MM.1S (cell line): ENCODE data around the gene RCBTB2.

Source experiments
- DNase-seq: peaks from one replicate; pipeline ENCODE4 v3.0.0-alpha.2; 2015
- H2AFZ ChIP-seq: fragments of 300-600 bp; sonication (generic); 2 replicates; pipeline ENCODE4 v1.6.0; 2016; ENCODE audit warnings: antibody characterized with exemption, low read length
- H3F3A ChIP-seq: fragments of 300-600 bp; sonication (generic); 2 replicates; pipeline ENCODE4 v1.6.1; 2016; ENCODE audit warnings: mild to moderate bottlenecking, antibody characterized with exemption, low read length, moderate library complexity, mixed read lengths; ENCODE audit not compliant: insufficient read depth
- H3K27ac ChIP-seq: fragments of 300-600 bp; sonication (generic); 2 replicates; pipeline ENCODE4 v1.5.1; 2016; ENCODE audit warnings: mild to moderate bottlenecking, low read length
- H3K27me3 ChIP-seq: fragments of 300-600 bp; sonication (generic); replicated peaks from 2 replicates; pipeline ENCODE4 v1.6.0; 2016; ENCODE audit warnings: low read length; ENCODE audit not compliant: insufficient read depth
- H3K36me3 ChIP-seq: fragments of 300-600 bp; sonication (generic); replicated peaks from 2 replicates; pipeline ENCODE4 v1.6.1; 2016; ENCODE audit warnings: mild to moderate bottlenecking, low read length, mixed read lengths; ENCODE audit not compliant: insufficient read depth
- H3K4me1 ChIP-seq: fragments of 300-600 bp; sonication (generic); 2 replicates; pipeline ENCODE4 v1.6.1; 2016; ENCODE audit warnings: low read length, mixed read lengths
- H3K4me2 ChIP-seq: fragments of 300-600 bp; sonication (generic); 2 replicates; pipeline ENCODE4 v1.6.0; 2016; ENCODE audit warnings: low read depth, low read length
- H3K4me3 ChIP-seq: fragments of 300-600 bp; sonication (generic); 2 replicates; pipeline ENCODE4 v1.5.1; 2016; ENCODE audit warnings: low read length, mixed read lengths
- H3K79me2 ChIP-seq: fragments of 300-600 bp; sonication (generic); 2 replicates; pipeline ENCODE4 v1.6.1; 2016; ENCODE audit warnings: mixed run types, low read length, mixed read lengths
- H3K9ac ChIP-seq: fragments of 300-600 bp; sonication (generic); 2 replicates; pipeline ENCODE4 v1.6.1; 2016; ENCODE audit warnings: low read length, mixed read lengths
- H3K9me2 ChIP-seq: fragments of 300-600 bp; sonication (generic); replicated peaks from 2 replicates; pipeline ENCODE4 v1.6.1; 2016; ENCODE audit warnings: mild to moderate bottlenecking, low read length, mixed read lengths; ENCODE audit not compliant: insufficient read depth
- H3K9me3 ChIP-seq: fragments of 300-600 bp; sonication (generic); replicated peaks from 2 replicates; pipeline ENCODE4 v1.6.1; 2016; ENCODE audit warnings: mild to moderate bottlenecking, low read length, mixed read lengths; ENCODE audit not compliant: insufficient read depth
- H4K20me1 ChIP-seq: fragments of 300-600 bp; sonication (generic); 2 replicates; pipeline ENCODE4 v1.6.1; 2016; ENCODE audit warnings: mild to moderate bottlenecking, low read length, moderate library complexity, mixed read lengths; ENCODE audit not compliant: insufficient read depth
- CTCF ChIP-seq: fragments of 300-600 bp; sonication (generic); IDR thresholded peaks from 2 replicates; pipeline ENCODE4 v1.5.1; 2016; ENCODE audit warnings: antibody characterized with exemption, low read length, mixed read lengths
- EZH2 ChIP-seq: fragments of 300-600 bp; sonication (generic); optimal IDR thresholded peaks from 2 replicates; pipeline ENCODE3; 2017; ENCODE audit warnings: low read depth, mild to moderate bottlenecking, antibody characterized with exemption, low read length, mixed read lengths
- EZH2phosphoT487 ChIP-seq: fragments of 300-600 bp; sonication (generic); IDR thresholded peaks from 2 replicates; pipeline ENCODE4 v1.6.1; 2018; ENCODE audit warnings: antibody characterized with exemption, low read length

RCBTB2 gene

DNA sequence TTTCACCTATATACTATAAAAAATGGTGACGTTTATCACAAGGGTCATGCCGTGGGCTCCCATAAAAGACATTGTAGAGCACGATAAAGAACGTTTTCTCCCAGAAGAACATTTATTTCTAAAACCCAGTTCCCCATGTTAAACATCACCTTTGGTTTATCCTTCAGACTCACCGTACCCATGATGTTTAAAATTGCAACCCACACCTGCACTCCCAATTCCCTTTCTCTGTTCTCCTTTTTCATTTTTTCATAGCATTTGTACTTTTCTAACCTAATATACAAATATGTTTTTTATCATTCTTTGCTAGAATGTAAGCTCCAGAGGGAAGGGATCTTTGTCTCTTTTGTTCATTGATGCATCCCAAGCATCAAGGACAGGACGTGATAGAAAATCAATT, 2.0 kb downstream of the RCBTB2 start:
- no peak overlapping the region for H3K9ac ChIP-seq
- H3K4me2 ChIP-seq: peak overlapping the region; percentile 83; the same call in 1 of the 2 replicates
- no peak overlapping the region for H2AFZ ChIP-seq
- H3K27ac ChIP-seq: no peak overlapping the region
- H3K79me2 ChIP-seq: no peaks in the 10 kb centered on the region
- no peaks in the 10 kb centered on the region for H3K27me3 ChIP-seq
- no peaks in the 10 kb centered on the region for H3K36me3 ChIP-seq
- H3K9me2 ChIP-seq: no peaks in the 10 kb centered on the region
- H4K20me1 ChIP-seq: no peaks in the 10 kb centered on the region
- DNase-seq: no peak
- TF ChIP-seq EZH2phosphoT487 (no peak), CTCF (no peak), EZH2 (no peak)
- H3K4me1 ChIP-seq: peaks cover 6% of the 10 kb centered on the region; the same call in 1 of the 2 replicates
- no peak overlapping the region for H3K4me3 ChIP-seq
- H3K9me3 ChIP-seq: no peaks in the 10 kb centered on the region
- H3F3A ChIP-seq: no peaks in the 10 kb centered on the region

GRCh38 chr13:48528720-48529119, 4.2 kb downstream of the RCBTB2 start:
- Histone ChIP-seq H4K20me1 (no peaks in the 10 kb centered on the region), H3K4me3 (no peak overlapping the region), H3K9me3 (no peaks in the 10 kb centered on the region), H3F3A (no peaks in the 10 kb centered on the region), H3K4me2 (no peak overlapping the region), H3K27ac (no peak overlapping the region), H3K4me1 (peaks cover 6% of the 10 kb centered on the region; the same call in 1 of the 2 replicates), H3K79me2 (no peaks in the 10 kb centered on the region), H3K27me3 (no peaks in the 10 kb centered on the region), H3K9ac (no peak overlapping the region), H3K9me2 (no peaks in the 10 kb centered on the region), H3K36me3 (no peaks in the 10 kb centered on the region), H2AFZ (no peak overlapping the region)
- no peak for DNase-seq
- TF ChIP-seq EZH2phosphoT487: no peak
- no peak for TF ChIP-seq EZH2
- no peak for TF ChIP-seq CTCF

- Histone ChIP-seq H3K27ac (no peak overlapping the region), H3F3A (no peaks in the 10 kb centered on the region), H3K4me2 (no peak overlapping the region), H2AFZ (no peak overlapping the region), H3K9ac (no peak overlapping the region), H3K4me1 (peaks cover 6% of the 10 kb centered on the region; the same call in 1 of the 2 replicates), H3K9me2 (no peaks in the 10 kb centered on the region), H3K27me3 (no peaks in the 10 kb centered on the region), H3K36me3 (no peaks in the 10 kb centered on the region), H4K20me1 (no peaks in the 10 kb centered on the region), H3K79me2 (no peaks in the 10 kb centered on the region), H3K4me3 (no peak overlapping the region), H3K9me3 (no peaks in the 10 kb centered on the region)
- TF ChIP-seq EZH2 (no peak), CTCF (no peak), EZH2phosphoT487 (no peak)
- no peak for DNase-seq
Observed at GRCh38 chr13:48527955-48528354, 4.9 kb downstream of the RCBTB2 start.
